Ectodermal cell (in vitro differentiated cells): ENCODE results near the gene DIS3L2.
"Not testable (repeated sequence)": the region's sequence is repeated elsewhere in the genome, so short reads cannot be mapped to it uniquely, and the experiment has no call there.

Source experiments
- H3K27ac ChIP-seq: 2 replicates; pipeline ENCODE4 v1.7.0; 2013; ENCODE audit warnings: mild to moderate bottlenecking, low read depth, low read length; ENCODE audit not compliant: insufficient read depth, poor library complexity, severe bottlenecking
- H3K27me3 ChIP-seq: 2 replicates; pipeline ENCODE4 v1.7.0; 2013; ENCODE audit warnings: mild to moderate bottlenecking, low read length; ENCODE audit not compliant: insufficient read depth, control insufficient read depth, poor library complexity, severe bottlenecking
- H3K36me3 ChIP-seq: one replicate; pipeline ENCODE4 v1.7.0; 2013; ENCODE audit warnings: low read length; ENCODE audit not compliant: control insufficient read depth, insufficient read depth
- H3K4me1 ChIP-seq: one replicate; pipeline ENCODE4 v1.7.0; 2013; ENCODE audit warnings: low read length; ENCODE audit not compliant: control insufficient read depth, insufficient read depth
- H3K4me3 ChIP-seq: 2 replicates; pipeline ENCODE4 v1.7.0; 2013; ENCODE audit warnings: low read depth, low read length, control low read depth; ENCODE audit not compliant: insufficient read depth
- H3K9me3 ChIP-seq: 2 replicates; pipeline ENCODE4 v1.7.0; 2013; ENCODE audit warnings: mild to moderate bottlenecking, low read length, moderate library complexity; ENCODE audit not compliant: control insufficient read depth
- WGBS, 2 experiments: methylation state at CpG; one replicate each; pipeline ENCODE4 v1.1.7; 2013; ENCODE audit warnings: missing lambda C conversion rate in 2 of 2; 5-methylcytosine and 5-hydroxymethylcytosine counted together

Gene DIS3L2

DNA sequence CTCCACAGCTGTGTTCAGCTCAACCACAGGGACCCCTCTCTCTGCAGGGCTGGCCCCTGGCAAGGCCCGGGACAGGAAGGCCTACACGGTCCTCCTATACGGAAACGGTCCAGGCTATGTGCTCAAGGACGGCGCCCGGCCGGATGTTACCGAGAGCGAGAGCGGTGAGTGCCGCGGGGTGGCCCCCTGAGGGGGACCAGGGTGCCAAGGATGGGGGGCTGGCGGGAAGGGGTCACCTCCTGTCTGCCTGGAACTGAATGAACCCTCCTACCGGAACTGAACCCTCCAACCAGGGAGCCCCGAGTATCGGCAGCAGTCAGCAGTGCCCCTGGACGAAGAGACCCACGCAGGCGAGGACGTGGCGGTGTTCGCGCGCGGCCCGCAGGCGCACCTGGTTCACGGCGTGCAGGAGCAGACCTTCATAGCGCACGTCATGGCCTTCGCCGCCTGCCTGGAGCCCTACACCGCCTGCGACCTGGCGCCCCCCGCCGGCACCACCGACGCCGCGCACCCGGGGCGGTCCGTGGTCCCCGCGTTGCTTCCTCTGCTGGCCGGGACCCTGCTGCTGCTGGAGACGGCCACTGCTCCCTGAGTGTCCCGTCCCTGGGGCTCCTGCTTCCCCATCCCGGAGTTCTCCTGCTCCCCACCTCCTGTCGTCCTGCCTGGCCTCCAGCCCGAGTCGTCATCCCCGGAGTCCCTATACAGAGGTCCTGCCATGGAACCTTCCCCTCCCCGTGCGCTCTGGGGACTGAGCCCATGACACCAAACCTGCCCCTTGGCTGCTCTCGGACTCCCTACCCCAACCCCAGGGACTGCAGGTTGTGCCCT, 419.9 kb downstream of the DIS3L2 start:
- H3K27me3 ChIP-seq: peaks cover 36% of the 10 kb centered on the region
- H3K4me3 ChIP-seq, H3K4me1 ChIP-seq, H3K27ac ChIP-seq, H3K36me3 ChIP-seq, H3K9me3 ChIP-seq: not testable (repeated sequence)
- 89 to 92% methylated on average over 57 to 59 of the region's 59 CpGs for WGBS, 2 experiments

DNA sequence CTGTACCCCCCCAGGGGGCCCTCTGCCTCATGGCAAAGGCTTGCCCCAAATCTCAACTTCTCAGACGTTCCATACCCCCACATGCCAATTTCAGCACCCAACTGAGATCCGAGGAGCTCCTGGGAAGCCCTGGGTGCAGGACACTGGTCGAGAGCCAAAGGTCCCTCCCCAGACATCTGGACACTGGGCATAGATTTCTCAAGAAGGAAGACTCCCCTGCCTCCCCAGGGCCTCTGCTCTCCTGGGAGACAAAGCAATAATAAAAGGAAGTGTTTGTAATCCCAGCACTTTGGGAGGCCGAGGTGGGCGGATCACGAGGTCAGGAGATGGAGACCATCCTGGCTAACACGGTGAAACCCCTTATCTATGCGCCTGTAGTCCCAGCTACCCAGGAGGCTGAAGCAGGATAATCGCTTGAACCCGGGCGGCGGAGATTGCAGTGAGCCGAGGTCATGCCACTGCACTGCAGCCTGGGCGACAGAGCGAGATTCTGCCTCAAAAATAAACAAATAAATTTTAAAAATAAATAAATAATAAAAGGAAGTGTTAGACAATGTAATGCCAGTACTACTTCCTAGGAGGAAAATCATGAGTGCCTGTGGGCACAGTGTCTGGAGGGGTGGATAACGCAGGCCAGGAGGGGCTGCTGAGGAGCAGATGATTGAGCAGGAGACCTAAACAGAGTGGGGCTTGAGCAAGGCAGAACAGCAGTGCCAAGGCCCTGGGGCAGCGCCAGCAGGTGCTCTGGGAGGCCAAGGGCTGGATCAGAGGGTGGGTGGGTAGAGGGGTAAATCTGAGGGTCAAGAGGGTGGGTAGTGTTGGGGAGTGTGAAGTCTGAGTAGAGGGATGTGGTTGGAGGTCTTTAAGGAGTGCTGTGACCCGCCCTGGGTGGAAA, 421.1 kb downstream of the DIS3L2 start:
- WGBS, 2 experiments: 86 to 88% methylated on average over 16 to 18 of the region's 18 CpGs
- Histone ChIP-seq H3K9me3 (no peaks in the 10 kb centered on the region), H3K36me3 (no peaks in the 10 kb centered on the region), H3K4me1 (no peaks in the 10 kb centered on the region), H3K4me3 (no peak overlapping the region), H3K27ac (no peak overlapping the region), H3K27me3 (peaks cover 48% of the 10 kb centered on the region)

DNA sequence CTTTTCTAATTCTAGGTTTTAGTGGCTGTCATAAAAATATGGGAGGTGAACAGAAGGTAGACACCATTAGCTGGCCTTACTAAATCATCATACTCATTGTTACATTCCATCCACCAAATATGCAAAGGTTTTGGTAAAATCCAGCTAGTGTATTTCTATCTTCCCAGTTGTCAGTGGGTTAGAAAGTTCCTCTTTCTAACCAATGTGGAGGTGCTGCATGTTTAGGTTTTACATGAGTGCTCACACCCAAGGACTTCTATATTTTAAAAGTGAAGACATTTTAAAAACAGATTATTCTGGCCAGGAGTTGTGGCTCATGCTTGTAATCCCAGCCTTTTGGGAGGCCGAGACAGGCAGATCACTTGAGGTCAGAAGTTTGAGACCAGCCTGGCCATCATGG, 423.0 kb downstream of the DIS3L2 start:
- Histone ChIP-seq H3K36me3 (no peaks in the 10 kb centered on the region), H3K4me3 (no peak overlapping the region), H3K27me3 (peaks cover 67% of the 10 kb centered on the region), H3K4me1 (no peaks in the 10 kb centered on the region), H3K27ac (no peak overlapping the region), H3K9me3 (no peaks in the 10 kb centered on the region)
- 89 to 95% methylated on average over 1 of the region's 1 CpG for WGBS, 2 experiments

DNA sequence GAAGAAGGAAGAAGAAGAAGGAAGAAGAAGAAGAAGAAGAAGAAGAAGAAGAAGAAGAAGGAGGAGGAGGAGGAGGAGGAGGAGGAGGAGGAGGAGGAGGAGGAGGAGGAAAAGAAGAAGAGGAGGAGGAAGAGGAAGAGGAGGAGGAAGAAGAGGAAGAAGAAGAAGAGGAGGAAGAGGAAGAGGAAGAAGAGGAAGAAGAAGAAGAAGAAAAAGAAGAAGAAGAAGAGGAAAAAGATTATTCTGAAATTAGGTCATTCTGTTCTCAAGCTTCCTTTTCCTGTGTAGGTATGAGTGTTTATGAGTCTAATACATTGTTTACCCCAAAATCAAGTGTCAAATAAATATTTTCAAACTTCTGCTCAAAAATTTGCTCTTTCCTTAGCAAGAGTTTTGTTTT, 423.5 kb downstream of the DIS3L2 start:
- H3K27ac ChIP-seq, H3K9me3 ChIP-seq, H3K4me1 ChIP-seq, H3K36me3 ChIP-seq, H3K4me3 ChIP-seq: not testable (repeated sequence)
- peaks cover 72% of the 10 kb centered on the region for H3K27me3 ChIP-seq

DNA sequence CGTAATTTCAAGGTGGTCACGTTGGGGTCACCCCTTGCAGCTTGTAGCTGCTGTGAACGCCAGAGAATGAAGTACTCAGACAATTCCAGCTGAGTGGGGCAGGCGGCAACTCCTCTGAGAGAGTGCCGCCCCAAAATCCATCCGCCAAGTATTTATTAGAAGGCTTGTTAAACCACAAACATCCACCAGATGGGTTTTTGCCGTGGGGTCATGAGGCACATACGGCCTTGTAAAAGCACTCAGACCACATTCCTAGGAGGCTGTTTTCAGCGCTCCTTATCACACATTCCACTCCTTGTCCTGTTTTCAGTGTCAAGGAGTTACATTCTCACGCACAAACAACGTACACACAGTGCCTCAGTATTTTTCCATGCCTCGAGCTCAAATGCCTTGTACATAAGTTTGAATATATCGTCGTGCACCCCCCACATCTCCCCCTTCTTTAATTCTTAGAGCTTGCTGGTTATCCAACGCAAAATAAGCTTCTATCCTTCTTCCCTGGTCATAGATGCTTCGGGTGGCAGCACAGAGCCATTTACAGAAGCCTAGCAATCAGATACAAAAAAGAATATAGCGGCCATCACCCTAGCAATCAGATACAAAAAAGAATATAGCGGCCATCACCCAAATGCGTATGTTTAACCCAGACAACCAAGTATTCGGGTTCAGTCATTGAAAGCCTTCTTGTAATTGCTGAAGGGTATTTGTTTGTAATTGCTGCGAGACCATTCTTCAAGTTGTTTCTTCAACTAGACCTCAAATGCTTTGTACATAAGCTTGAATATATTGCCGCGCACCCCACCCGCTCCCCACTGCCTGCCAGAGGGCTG, 424.4 kb downstream of the DIS3L2 start:
- 38 to 39% methylated on average over 24 of the region's 24 CpGs for WGBS, 2 experiments
- Histone ChIP-seq H3K27ac (no peak overlapping the region), H3K27me3 (peaks cover 81% of the 10 kb centered on the region), H3K4me1 (no peaks in the 10 kb centered on the region), H3K9me3 (no peaks in the 10 kb centered on the region), H3K4me3 (no peak overlapping the region), H3K36me3 (no peaks in the 10 kb centered on the region)

DNA sequence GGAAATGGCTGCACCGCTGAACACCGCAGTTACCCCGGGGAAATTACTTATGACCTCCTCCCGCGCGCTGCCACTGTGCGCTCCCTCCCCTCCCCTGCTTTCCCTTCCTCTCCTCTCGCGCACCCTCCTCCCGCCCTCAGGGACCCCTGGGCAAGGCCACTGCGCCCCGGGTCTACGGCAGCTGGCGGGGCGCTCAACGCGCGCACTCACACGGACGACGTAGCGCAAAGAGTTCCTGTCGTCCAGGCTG, 424.9 kb downstream of the DIS3L2 start:
- Histone ChIP-seq H3K4me1 (no peaks in the 10 kb centered on the region), H3K27ac (no peak overlapping the region), H3K4me3 (peak overlapping the region; percentile 1), H3K9me3 (no peaks in the 10 kb centered on the region), H3K36me3 (no peaks in the 10 kb centered on the region), H3K27me3 (peaks cover 86% of the 10 kb centered on the region)
- WGBS, 2 experiments: 2 to 4% methylated on average over 23 of the region's 23 CpGs
